Measurements from ENCODE around the gene SLC38A8. TPM values are rescaled to one million over a fixed set of nuclear protein-coding genes. Genes with fewer than 3 reads are reported as not detected.

Gene SLC38A8
- polyA plus RNA-seq, 2 of the 4 experiments (the other 2 are of a cell fraction), result not detected

DNA sequence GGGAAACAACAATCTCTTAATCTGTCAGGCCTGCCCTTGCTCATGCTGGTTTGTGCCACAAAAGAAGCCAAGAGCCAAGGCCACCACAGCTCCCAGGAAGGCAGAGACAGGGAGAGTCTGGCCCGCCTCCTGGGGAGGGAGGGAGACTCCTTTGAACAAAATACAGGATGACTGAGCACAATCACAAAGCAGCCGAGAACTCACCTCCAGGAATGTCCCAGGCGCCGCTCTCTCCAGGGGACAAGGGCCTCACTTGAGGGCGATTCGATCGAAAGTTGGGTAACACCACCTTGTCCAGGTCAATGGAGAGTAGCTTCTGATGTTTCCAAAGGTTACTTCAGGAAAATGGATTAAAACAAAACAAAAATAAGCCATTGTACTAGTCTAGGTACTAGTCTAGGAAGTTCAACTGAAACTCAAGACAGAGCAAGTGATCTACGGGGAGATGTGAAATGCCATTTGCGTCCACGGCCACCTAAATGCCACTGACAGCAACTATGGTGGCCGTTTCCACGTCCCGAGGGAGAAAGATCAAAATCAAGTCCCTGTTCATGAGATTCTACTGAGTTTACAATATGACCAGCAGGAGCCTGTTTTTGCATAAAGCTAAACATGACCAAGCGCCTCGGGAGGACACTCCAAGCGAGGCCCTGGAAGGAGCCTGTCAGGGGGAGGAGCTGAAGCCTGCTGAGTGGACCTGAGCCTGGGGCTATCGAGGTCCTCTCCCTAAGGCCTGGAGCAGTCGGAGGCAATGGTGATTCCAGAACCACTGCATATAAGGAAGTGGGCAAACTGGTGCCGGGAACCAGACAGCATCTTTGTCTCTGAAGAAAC, 13.4 kb upstream of the SLC38A8 start:
- Histone ChIP-seq H3K9me3 (no peaks in the 10 kb centered on the region), H3K27ac (no peak overlapping the region), H3K4me3 (no peak overlapping the region), H3K4me2 (no peak overlapping the region), H3K4me1 (no peaks in the 10 kb centered on the region)
- ATAC-seq (peak in 1 of 2 experiments; percentile 35; a peak in 2 of 6 replicates), FAIRE-seq (no peak), DNase-seq (ENCODE audit: low read depth in 1 of 2, low spot score in 1 of 2) (no peak)
- TF ChIP-seq TP53 (CRISPR knock-in tag; IDR thresholded peaks at IDR 0.05) (no peak), POLR2A (IDR thresholded peaks at IDR 0.05; ENCODE audit: low read length) (no peak), MAFK (IDR thresholded peaks at IDR 0.05; ENCODE audit: partially characterized antibody) (no peak), EP300 (IDR thresholded peaks at IDR 0.05) (no peak), CBX8 (IDR thresholded peaks at IDR 0.05) (no peak), FOXS1 (CRISPR knock-in tag; IDR thresholded peaks at IDR 0.05) (no peak), JUNB (IDR thresholded peaks at IDR 0.05) (no peak), CBX2 (IDR thresholded peaks at IDR 0.05; ENCODE audit: borderline replicate concordance, low read depth) (no peak), MYC (IDR thresholded peaks at IDR 0.05; ENCODE audit: borderline replicate concordance, low read length) (no peak), RCOR1 (IDR thresholded peaks at IDR 0.05; ENCODE audit: low read depth, low read length) (no peak), HDAC2 (IDR thresholded peaks at IDR 0.05) (no peak), ZNF302 (CRISPR knock-in tag; IDR thresholded peaks at IDR 0.05) (no peak)
- ChIA-PET CTCF (interaction anchor here (1.2 to 19.9 kb wide), 11 partner anchors 9 to 96 kb away, joined by 3 to 414 read pairs (median 5); partner anchors contain the start of genes OSGIN1 and SLC38A8), POLR2A (no interaction called here)
- WGBS (ENCODE audit: missing lambda C conversion rate), result 93% methylated on average over 19 of the region's 19 CpGs

DNA sequence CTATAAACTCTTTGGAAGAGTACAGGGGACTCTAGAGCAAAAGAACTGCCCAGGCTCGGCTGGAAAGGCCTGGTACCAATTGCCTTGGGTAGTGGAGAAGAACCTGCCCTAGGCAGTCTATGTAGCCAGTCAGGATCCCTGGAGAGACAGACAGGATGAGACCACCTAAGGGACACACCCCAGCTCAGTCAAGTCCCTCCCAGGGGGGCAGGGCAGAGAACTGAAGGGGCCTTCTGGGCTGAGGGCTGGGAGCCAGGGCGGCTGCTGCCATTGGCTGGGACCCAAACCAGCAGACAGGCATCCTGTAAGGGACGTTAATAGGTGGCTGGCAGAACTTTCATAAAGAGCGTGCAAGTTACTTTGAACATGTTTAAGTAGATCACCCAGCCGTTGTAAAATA, 12.8 kb upstream of the SLC38A8 start:
- no peak overlapping the region for H3K27ac ChIP-seq
- POLR2A ChIA-PET, result no interaction called here
- no peaks in the 10 kb centered on the region for H3K4me1 ChIP-seq
- H3K9me3 ChIP-seq, result no peaks in the 10 kb centered on the region
- CTCF ChIA-PET, result interaction anchor here (0.7 to 19.9 kb wide), 7 partner anchors 10 to 128 kb away, joined by 3 to 414 read pairs (median 3); partner anchors contain the start of genes OSGIN1 and SLC38A8
- TF ChIP-seq ZSCAN20 (CRISPR knock-in tag; IDR thresholded peaks at IDR 0.05), result no peak
- TF ChIP-seq JUN (IDR thresholded peaks at IDR 0.05), result no peak
- TF ChIP-seq GATA3 (IDR thresholded peaks at IDR 0.05; ENCODE audit: borderline replicate concordance), result no peak
- TF ChIP-seq HOXB13 (CRISPR knock-in tag; IDR thresholded peaks at IDR 0.05; ENCODE audit: low read depth), result no peak
- no peak for TF ChIP-seq SMC3 (IDR thresholded peaks at IDR 0.05)
- TF ChIP-seq BHLHE40 (IDR thresholded peaks at IDR 0.05; ENCODE audit: low read depth, low read length), result no peak
- TF ChIP-seq JUNB (IDR thresholded peaks at IDR 0.05), result no peak
- TF ChIP-seq MYC (IDR thresholded peaks at IDR 0.05; ENCODE audit: borderline replicate concordance, low read length), result no peak
- TF ChIP-seq, protein P1, sequence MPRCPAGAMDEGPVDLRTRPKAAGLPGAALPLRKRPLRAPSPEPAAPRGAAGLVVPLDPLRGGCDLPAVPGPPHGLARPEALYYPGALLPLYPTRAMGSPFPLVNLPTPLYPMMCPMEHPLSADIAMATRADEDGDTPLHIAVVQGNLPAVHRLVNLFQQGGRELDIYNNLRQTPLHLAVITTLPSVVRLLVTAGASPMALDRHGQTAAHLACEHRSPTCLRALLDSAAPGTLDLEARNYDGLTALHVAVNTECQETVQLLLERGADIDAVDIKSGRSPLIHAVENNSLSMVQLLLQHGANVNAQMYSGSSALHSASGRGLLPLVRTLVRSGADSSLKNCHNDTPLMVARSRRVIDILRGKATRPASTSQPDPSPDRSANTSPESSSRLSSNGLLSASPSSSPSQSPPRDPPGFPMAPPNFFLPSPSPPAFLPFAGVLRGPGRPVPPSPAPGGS (IDR thresholded peaks at IDR 0.05), result no peak
- no peak for TF ChIP-seq EHMT2 (IDR thresholded peaks at IDR 0.05; ENCODE audit: low read depth)
- TF ChIP-seq, protein P2, sequence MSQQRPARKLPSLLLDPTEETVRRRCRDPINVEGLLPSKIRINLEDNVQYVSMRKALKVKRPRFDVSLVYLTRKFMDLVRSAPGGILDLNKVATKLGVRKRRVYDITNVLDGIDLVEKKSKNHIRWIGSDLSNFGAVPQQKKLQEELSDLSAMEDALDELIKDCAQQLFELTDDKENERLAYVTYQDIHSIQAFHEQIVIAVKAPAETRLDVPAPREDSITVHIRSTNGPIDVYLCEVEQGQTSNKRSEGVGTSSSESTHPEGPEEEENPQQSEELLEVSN (IDR thresholded peaks at IDR 0.05; ENCODE audit: borderline replicate concordance, low read depth), result no peak
- FAIRE-seq (no peak), ATAC-seq (no peak), DNase-seq (ENCODE audit: low read depth in 1 of 2, low spot score in 1 of 2) (no peak)
- no peak overlapping the region for H3K4me2 ChIP-seq
- 90% methylated on average over 5 of the region's 5 CpGs for WGBS (ENCODE audit: missing lambda C conversion rate)
- H3K4me3 ChIP-seq, result no peak overlapping the region

DNA sequence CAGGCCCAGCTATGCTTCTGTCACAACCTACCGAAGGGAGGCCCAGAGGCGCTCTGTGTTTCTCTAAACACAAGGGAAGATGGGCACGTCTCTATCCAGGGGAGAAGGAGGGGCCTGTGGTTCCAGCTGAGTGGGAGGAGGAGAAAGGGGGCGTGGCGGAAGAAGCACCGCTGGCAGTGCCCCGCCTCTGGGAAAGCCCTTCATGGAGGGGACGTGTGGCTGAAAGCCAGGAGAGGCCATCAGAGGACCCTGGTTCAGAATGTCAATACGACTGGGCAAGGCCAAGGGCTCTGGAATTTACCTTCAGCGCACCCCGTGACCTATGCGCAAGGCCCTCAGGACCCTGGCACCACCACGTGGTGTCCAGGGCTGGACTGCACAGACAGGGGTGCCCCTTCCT, 12.3 kb upstream of the SLC38A8 start:
- no peak for TF ChIP-seq HDAC2 (IDR thresholded peaks at IDR 0.05)
- TF ChIP-seq, protein P3, sequence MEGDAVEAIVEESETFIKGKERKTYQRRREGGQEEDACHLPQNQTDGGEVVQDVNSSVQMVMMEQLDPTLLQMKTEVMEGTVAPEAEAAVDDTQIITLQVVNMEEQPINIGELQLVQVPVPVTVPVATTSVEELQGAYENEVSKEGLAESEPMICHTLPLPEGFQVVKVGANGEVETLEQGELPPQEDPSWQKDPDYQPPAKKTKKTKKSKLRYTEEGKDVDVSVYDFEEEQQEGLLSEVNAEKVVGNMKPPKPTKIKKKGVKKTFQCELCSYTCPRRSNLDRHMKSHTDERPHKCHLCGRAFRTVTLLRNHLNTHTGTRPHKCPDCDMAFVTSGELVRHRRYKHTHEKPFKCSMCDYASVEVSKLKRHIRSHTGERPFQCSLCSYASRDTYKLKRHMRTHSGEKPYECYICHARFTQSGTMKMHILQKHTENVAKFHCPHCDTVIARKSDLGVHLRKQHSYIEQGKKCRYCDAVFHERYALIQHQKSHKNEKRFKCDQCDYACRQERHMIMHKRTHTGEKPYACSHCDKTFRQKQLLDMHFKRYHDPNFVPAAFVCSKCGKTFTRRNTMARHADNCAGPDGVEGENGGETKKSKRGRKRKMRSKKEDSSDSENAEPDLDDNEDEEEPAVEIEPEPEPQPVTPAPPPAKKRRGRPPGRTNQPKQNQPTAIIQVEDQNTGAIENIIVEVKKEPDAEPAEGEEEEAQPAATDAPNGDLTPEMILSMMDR (IDR thresholded peaks at IDR 0.05), result no peak
- TF ChIP-seq, protein P4, sequence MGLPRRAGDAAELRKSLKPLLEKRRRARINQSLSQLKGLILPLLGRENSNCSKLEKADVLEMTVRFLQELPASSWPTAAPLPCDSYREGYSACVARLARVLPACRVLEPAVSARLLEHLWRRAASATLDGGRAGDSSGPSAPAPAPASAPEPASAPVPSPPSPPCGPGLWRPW (IDR thresholded peaks at IDR 0.05), result no peak
- Histone ChIP-seq H3K27ac (no peak overlapping the region), H3K4me2 (no peak overlapping the region), H3K4me3 (no peak overlapping the region), H3K9me3 (no peaks in the 10 kb centered on the region), H3K4me1 (no peaks in the 10 kb centered on the region)
- ChIA-PET CTCF (interaction anchor here (0.7 to 19.9 kb wide), 6 partner anchors 8 to 128 kb away, joined by 3 to 414 read pairs (median 12); partner anchors contain the start of genes OSGIN1 and SLC38A8), POLR2A (no interaction called here)
- no peak for FAIRE-seq
- 87% methylated on average over 13 of the region's 13 CpGs for WGBS (ENCODE audit: missing lambda C conversion rate)
- no peak for DNase-seq (ENCODE audit: low read depth in 1 of 2, low spot score in 1 of 2)
- no peak; a peak in 1 of 6 replicates for ATAC-seq
